GM12878 (cell line): Measurements from ENCODE around the gene PITRM1. TPM values are rescaled to one million over a fixed set of nuclear protein-coding genes. Genes with fewer than 3 reads are reported as not detected.

Experiments used
- ATAC-seq: fragments of 200-7000 bp; cut with Tn5 transposase; 3 replicates; pipeline ENCODE4 v1.9.1; 2020; ENCODE audit warnings: mild to moderate bottlenecking, moderate library complexity
- BruUV-seq: library from RNA; stranded (reverse); fragments of 400-500 nt; replicated peaks from 2 replicates; lab custom pipeline; 2021; lab: Mats Ljungman, UMichigan
- CTCF ChIA-PET: fragments of 300-600 bp; sonication (Branson Sonifier 250); formaldehyde crosslinking; extraction: SDS; loops from one replicate; lab custom pipeline; 2021; ENCODE audit warnings: inconsistent platforms; lab: Yijun Ruan, JAX
- POLR2A ChIA-PET: fragments of 350-600 bp; formaldehyde crosslinking; extraction: SDS; loops from one replicate; lab custom pipeline; 2021; ENCODE audit warnings: inconsistent platforms; lab: Charles Lee
- RAD21 ChIA-PET: fragments of 300-600 bp; sonication (Branson Sonifier 250); formaldehyde crosslinking; loops from one replicate; lab custom pipeline; 2023; ENCODE audit warnings: antibody characterized with exemption; ENCODE audit not compliant: unreplicated experiment; lab: Charles Lee
- SMC1A ChIA-PET: fragments of 300-600 bp; sonication (Branson Sonifier 250); formaldehyde crosslinking; loops from one replicate; lab custom pipeline; 2023; ENCODE audit not compliant: unreplicated experiment, uncharacterized antibody; lab: Charles Lee
- DNase-seq: peaks from one replicate; pipeline ENCODE4 v3.0.0-alpha.2; 2011; ENCODE audit warnings: low read depth, low spot score
- FAIRE-seq: peaks from 3 replicates; lab custom pipeline; 2011; peaks lifted over from hg19 to GRCh38; lab: Jason Lieb, UNC
- H2AFZ ChIP-seq: 2 replicates; pipeline ENCODE4 v1.6.0; 2011; ENCODE audit warnings: low read depth, low read length, control low read depth; ENCODE audit not compliant: control insufficient read depth
- H3K27ac ChIP-seq: 2 replicates; pipeline ENCODE4 v1.5.1; 2011; ENCODE audit warnings: control low read depth; ENCODE audit not compliant: control insufficient read depth, insufficient read depth
- H3K27me3 ChIP-seq, 2 experiments: replicated peaks in 1 of 2; 2 replicates each; pipeline versions ENCODE4 v1.6.0 to v1.6.1; 2011; ENCODE audit warnings: low read length in 1 of 2; ENCODE audit not compliant: control insufficient read depth in 2 of 2, insufficient read depth in 2 of 2
- H3K36me3 ChIP-seq, 2 experiments: 2 replicates each; pipeline ENCODE4 v1.5.1; 2011; ENCODE audit warnings: low read length in 1 of 2; ENCODE audit not compliant: control insufficient read depth in 2 of 2, insufficient read depth in 2 of 2
- H3K4me1 ChIP-seq: 2 replicates; pipeline ENCODE4 v1.6.1; 2011; ENCODE audit warnings: mild to moderate bottlenecking, low read length, moderate library complexity, mixed read lengths; ENCODE audit not compliant: control insufficient read depth, insufficient read depth
- H3K4me2 ChIP-seq: 2 replicates; pipeline ENCODE4 v1.6.0; 2011; ENCODE audit warnings: control low read depth; ENCODE audit not compliant: control insufficient read depth, insufficient read depth
- H3K4me3 ChIP-seq: fragments of 200-600 bp; sonication (generic); 2 replicates; pipeline ENCODE4 v1.5.1; 2016
- H3K79me2 ChIP-seq: 2 replicates; pipeline ENCODE4 v1.6.0; 2011; ENCODE audit warnings: low read length; ENCODE audit not compliant: control insufficient read depth, insufficient read depth
- H3K9ac ChIP-seq: 2 replicates; pipeline ENCODE4 v1.8.0; 2011; ENCODE audit warnings: low read length, control low read depth, mixed read lengths; ENCODE audit not compliant: control insufficient read depth, insufficient read depth
- H3K9me3 ChIP-seq: replicated peaks from 3 replicates; pipeline ENCODE4 v1.5.1; 2011; ENCODE audit warnings: mild to moderate bottlenecking, low read length; ENCODE audit not compliant: control insufficient read depth, insufficient read depth
- H4K20me1 ChIP-seq: 2 replicates; pipeline ENCODE4 v1.6.0; 2011; ENCODE audit not compliant: control insufficient read depth, insufficient read depth
- BCLAF1 ChIP-seq: fragments of 450-650 bp; IDR thresholded peaks from 2 replicates; pipeline ENCODE4 v1.6.1; 2017; ENCODE audit warnings: antibody characterized with exemption, mild to moderate bottlenecking, moderate library complexity
- CEBPB ChIP-seq, 2 experiments: fragments of 150-350 bp in 1 of 2; IDR thresholded peaks; 2 replicates each; pipeline ENCODE4 v1.6.1; 2012 to 2014; ENCODE audit warnings: low read depth in 2 of 2, low read length in 2 of 2, borderline replicate concordance in 1 of 2, inconsistent platforms in 1 of 2
- CREB1 ChIP-seq: IDR thresholded peaks from 2 replicates; pipeline ENCODE4 v1.6.1; 2012; ENCODE audit warnings: low read depth, mild to moderate bottlenecking, inconsistent platforms
- DPF2 ChIP-seq: fragments of 450-650 bp; IDR thresholded peaks from 2 replicates; pipeline ENCODE4 v1.6.1; 2017; ENCODE audit warnings: mild to moderate bottlenecking
- FOXM1 ChIP-seq: IDR thresholded peaks from 2 replicates; pipeline ENCODE4 v1.6.1; 2012; ENCODE audit warnings: low read depth, mild to moderate bottlenecking, inconsistent platforms, low read length, moderate library complexity
- MYB ChIP-seq: fragments of 150-350 bp; IDR thresholded peaks from 2 replicates; pipeline ENCODE4 v1.6.1; 2014; ENCODE audit warnings: mild to moderate bottlenecking, low read depth, low read length, borderline replicate concordance
- RAD51 ChIP-seq: fragments of 450-650 bp; IDR thresholded peaks from 2 replicates; pipeline ENCODE4 v1.6.1; 2016; ENCODE audit warnings: moderate library complexity, mild to moderate bottlenecking, inconsistent platforms
- RFX5 ChIP-seq: IDR thresholded peaks from 2 replicates; pipeline ENCODE4 v1.6.1; 2011; ENCODE audit warnings: low read depth, low read length, improper control_type of control experiment
- SREBF1 ChIP-seq: IDR thresholded peaks from 2 replicates; pipeline ENCODE4 v1.6.1; 2012; ENCODE audit warnings: mild to moderate bottlenecking, low read length
- USF1 ChIP-seq: IDR thresholded peaks from 2 replicates; pipeline ENCODE4 v1.6.1; 2011; ENCODE audit warnings: borderline replicate concordance, low read depth, mild to moderate bottlenecking, moderate library complexity, mixed read lengths, low read length; ENCODE audit not compliant: insufficient read depth; ENCODE audit errors: extremely low read length
- ZNF217 ChIP-seq: fragments of 450-650 bp; IDR thresholded peaks from 2 replicates; pipeline ENCODE4 v1.6.1; 2017; ENCODE audit warnings: antibody characterized with exemption, mild to moderate bottlenecking
- WGBS: methylation state at CpG from one replicate; pipeline ENCODE4 v1.1.6; 2016; ENCODE audit warnings: low lambda C conversion rate; ENCODE audit not compliant: insufficient replicate concordance, insufficient coverage; ENCODE audit errors: missing lambda C conversion rate; 5-methylcytosine and 5-hydroxymethylcytosine counted together
- in situ Hi-C: fragments of 300-500 bp; cut with MboI; formaldehyde crosslinking; loops from 9 replicates; pipeline ENCODE4 v1.14.3; 2018; ENCODE audit warnings: mixed read lengths
- intact Hi-C: fragments of 100-400 bp; cut with micrococcal nuclease; formaldehyde crosslinking; loops from one replicate; pipeline ENCODE4 v1.14.2; 2022; ENCODE audit not compliant: unreplicated experiment
- polyA plus RNA-seq, 11 experiments: library from polyadenylated mRNA; depleted of rRNA in 4 of 11; unstranded in 6 of 11; stranded (reverse) in 5 of 11; fragments of >200 nt; fragmentation: Nextera tagmentation in 4 of 11; fragmentation: Illumina TruSeq in 1 of 11; extraction: Ambion mirVana in 4 of 11; extraction: Trizol in 1 of 11; gene quantifications; 1 replicate in 1 of 11; 2 replicates in 10 of 11; pipeline versions ENCODE4 v1.2.1 to v1.2.3, GENCODE V29; 2011 to 2016; ENCODE audit warnings: inconsistent platforms in 2 of 11, missing spikeins in 2 of 11, low read depth in 1 of 11
- total RNA-seq, 4 experiments: library from RNA; depleted of rRNA in 3 of 4; stranded (reverse); fragments of >200 nt in 3 of 4; fragmentation: Illumina TruSeq in 1 of 4; extraction: Trizol in 1 of 4; gene quantifications; 2 replicates each; pipeline versions ENCODE4 v1.2.1 to v1.2.3, GENCODE V29; 2013 to 2021
- TF ChIP-seq, protein P1 (sequence below): IDR thresholded peaks from 2 replicates; pipeline ENCODE4 v1.6.1; 2012; ENCODE audit warnings: low read depth, low read length, improper control_type of control experiment
- TF ChIP-seq, protein P2 (sequence below): IDR thresholded peaks from 2 replicates; pipeline ENCODE4 v1.6.1; 2012; ENCODE audit warnings: improper control_type of control experiment, low read depth, low read length; ENCODE audit not compliant: insufficient replicate concordance
- TF ChIP-seq, protein P3 (sequence below): fragments of 450-650 bp; IDR thresholded peaks from 2 replicates; pipeline ENCODE4 v1.6.1; 2017; ENCODE audit warnings: borderline replicate concordance

Gene PITRM1
- total and polyA plus RNA-seq, 10 of the 15 experiments (the other 5 are each of a cell fraction or from before 2014, with no cell fraction given), result 15.5 to 53.0 (median 45.0) TPM

DNA sequence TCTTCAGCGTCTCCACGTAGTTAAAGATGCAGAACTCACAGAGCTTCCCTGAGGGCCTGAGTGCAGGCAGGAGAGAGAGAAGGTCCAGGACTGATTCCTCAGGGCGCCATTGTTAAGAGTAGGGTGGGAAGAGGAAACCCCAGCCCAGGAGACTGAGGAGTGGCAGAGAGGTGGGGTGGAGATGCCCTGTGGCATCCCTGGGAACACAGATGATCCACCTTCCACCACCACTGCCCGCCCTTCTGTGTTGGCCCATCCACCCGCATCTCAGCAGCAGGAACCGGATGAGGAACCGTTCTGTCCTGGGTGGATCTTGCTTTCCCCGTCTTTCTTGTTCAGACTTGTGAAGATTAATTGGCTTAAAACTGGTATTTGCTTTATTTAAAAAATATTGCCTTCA is 56.9 kb downstream of the PITRM1 start:
- intact Hi-C loops, result no loop called here
- no peak for TF ChIP-seq FOXM1
- TF ChIP-seq, protein P1, sequence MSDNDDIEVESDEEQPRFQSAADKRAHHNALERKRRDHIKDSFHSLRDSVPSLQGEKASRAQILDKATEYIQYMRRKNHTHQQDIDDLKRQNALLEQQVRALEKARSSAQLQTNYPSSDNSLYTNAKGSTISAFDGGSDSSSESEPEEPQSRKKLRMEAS, result no peak
- no peak for TF ChIP-seq ZNF217
- TF ChIP-seq RFX5, result no peak
- no peak for TF ChIP-seq DPF2
- TF ChIP-seq RAD51, result no peak
- no peak for TF ChIP-seq SREBF1
- TF ChIP-seq CREB1, result no peak
- TF ChIP-seq, protein P2, sequence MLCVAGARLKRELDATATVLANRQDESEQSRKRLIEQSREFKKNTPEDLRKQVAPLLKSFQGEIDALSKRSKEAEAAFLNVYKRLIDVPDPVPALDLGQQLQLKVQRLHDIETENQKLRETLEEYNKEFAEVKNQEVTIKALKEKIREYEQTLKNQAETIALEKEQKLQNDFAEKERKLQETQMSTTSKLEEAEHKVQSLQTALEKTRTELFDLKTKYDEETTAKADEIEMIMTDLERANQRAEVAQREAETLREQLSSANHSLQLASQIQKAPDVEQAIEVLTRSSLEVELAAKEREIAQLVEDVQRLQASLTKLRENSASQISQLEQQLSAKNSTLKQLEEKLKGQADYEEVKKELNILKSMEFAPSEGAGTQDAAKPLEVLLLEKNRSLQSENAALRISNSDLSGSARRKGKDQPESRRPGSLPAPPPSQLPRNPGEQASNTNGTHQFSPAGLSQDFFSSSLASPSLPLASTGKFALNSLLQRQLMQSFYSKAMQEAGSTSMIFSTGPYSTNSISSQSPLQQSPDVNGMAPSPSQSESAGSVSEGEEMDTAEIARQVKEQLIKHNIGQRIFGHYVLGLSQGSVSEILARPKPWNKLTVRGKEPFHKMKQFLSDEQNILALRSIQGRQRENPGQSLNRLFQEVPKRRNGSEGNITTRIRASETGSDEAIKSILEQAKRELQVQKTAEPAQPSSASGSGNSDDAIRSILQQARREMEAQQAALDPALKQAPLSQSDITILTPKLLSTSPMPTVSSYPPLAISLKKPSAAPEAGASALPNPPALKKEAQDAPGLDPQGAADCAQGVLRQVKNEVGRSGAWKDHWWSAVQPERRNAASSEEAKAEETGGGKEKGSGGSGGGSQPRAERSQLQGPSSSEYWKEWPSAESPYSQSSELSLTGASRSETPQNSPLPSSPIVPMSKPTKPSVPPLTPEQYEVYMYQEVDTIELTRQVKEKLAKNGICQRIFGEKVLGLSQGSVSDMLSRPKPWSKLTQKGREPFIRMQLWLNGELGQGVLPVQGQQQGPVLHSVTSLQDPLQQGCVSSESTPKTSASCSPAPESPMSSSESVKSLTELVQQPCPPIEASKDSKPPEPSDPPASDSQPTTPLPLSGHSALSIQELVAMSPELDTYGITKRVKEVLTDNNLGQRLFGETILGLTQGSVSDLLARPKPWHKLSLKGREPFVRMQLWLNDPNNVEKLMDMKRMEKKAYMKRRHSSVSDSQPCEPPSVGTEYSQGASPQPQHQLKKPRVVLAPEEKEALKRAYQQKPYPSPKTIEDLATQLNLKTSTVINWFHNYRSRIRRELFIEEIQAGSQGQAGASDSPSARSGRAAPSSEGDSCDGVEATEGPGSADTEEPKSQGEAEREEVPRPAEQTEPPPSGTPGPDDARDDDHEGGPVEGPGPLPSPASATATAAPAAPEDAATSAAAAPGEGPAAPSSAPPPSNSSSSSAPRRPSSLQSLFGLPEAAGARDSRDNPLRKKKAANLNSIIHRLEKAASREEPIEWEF, result no peak
- no peak for TF ChIP-seq MYB
- TF ChIP-seq, protein P3, sequence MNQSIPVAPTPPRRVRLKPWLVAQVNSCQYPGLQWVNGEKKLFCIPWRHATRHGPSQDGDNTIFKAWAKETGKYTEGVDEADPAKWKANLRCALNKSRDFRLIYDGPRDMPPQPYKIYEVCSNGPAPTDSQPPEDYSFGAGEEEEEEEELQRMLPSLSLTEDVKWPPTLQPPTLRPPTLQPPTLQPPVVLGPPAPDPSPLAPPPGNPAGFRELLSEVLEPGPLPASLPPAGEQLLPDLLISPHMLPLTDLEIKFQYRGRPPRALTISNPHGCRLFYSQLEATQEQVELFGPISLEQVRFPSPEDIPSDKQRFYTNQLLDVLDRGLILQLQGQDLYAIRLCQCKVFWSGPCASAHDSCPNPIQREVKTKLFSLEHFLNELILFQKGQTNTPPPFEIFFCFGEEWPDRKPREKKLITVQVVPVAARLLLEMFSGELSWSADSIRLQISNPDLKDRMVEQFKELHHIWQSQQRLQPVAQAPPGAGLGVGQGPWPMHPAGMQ, result no peak
- no peak for TF ChIP-seq USF1
- no peak for TF ChIP-seq BCLAF1
- no peak for TF ChIP-seq CEBPB (IDR thresholded peaks at IDR 0.05; ENCODE audit: borderline replicate concordance in 1 of 2, low read depth in 2 of 2, low read length in 2 of 2)

More for the DNA sequence above, 56.9 kb downstream of the PITRM1 start:
- Histone ChIP-seq H3K27me3 (no peaks in the 10 kb centered on the region), H3K27ac (no peak overlapping the region), H3K4me1 (no peaks in the 10 kb centered on the region), H3K9ac (no peak overlapping the region), H3K79me2 (no peaks in the 10 kb centered on the region), H4K20me1 (no peaks in the 10 kb centered on the region), H3K9me3 (no peaks in the 10 kb centered on the region), H3K4me3 (no peak overlapping the region), H2AFZ (no peak overlapping the region), H3K4me2 (no peak overlapping the region), H3K36me3 (peaks cover 32 to 46% of the 10 kb centered on the region in 2 experiments)
- RAD21 ChIA-PET, result no interaction called here
- 97% methylated on average over 8 of the region's 8 CpGs for WGBS
- POLR2A ChIA-PET, result no interaction called here
- BruUV-seq, result TSS peak; percentile 2
- in situ Hi-C loops, result no loop called here
- ATAC-seq (no peak), FAIRE-seq (no peak), DNase-seq (no peak)
- SMC1A ChIA-PET, result no interaction called here
- CTCF ChIA-PET, result no interaction called here
